Fibroblast of skin of scalp (primary cell): ENCODE data around the gene SERGEF.

ENCODE experiments used
- DNase-seq: peaks from one replicate; pipeline ENCODE4 v3.0.0-alpha.2; 2013

The SERGEF gene

DNA sequence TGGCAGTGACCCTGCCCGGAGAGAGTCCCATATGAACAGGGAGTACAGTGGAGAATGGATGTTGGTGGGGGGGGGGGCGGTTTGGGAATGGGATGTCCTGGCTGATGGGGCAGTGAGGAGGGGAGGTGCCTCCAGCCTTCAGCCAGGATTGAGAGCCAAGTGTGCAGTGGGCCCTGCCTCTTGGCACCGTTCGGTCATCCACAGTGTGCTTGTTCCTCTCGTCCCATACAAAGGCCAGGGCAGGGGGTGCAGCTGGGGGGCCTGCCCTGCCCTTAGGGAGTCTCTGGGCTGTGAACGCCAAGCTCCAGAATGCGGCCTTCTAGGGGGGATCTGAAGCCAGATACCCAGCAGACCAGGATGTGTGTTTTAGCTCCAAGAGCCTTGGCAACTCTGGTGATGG lies 244.3 kb downstream of the SERGEF start:
- no peak for DNase-seq

DNA sequence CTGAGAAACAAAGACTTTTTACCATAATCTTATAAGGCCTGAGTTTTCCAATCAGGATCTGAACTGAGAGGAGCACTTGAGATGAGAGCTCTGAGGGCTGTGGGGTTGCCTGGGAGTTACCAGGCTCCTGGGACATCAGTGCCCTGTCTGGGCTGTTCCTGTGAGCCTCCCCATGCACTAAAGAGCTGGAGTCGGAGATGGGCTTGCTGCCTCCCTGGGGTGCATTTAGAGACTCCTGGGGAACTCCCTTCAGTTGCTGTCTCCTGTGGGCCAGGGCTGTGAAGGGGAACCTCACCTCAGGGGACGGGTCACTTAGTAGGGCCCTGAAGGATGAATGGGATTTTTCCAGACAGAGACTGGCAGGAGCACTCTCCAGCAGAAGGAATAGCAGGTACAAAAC lies 244.9 kb downstream of the SERGEF start:
- DNase-seq = no peak

DNA sequence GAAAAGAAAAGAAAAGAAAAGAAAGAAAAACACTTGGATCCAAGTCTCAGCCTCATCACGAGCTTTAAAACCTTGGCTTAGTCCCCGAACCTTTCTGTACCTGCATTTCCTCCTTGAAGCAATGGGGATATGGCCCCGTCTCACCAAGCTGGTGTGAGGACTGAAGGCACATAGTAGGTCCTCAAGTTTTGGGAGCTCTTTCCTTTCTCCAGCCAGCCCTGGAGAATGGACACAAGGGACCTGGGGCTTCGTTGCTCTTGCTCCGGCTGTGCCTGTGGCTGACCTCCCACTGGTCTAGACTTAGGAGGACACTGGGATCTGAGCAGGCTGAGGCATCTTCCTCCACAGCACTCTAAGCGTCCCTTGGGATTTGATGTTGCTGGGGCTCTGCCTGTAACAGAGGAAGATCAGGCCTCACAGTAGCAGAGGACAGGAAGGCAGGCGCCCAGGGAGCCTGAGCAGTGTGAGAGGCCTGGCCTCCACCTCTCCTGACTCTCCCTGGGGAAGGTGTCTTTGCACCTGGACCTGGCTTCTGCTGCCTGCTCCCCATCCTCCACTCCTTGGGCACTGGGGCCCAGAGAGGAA lies 245.5 kb downstream of the SERGEF start:
- DNase-seq = peak; percentile 44

GRCh38 chr11:17766590-17766989 lies 246.3 kb downstream of the SERGEF start:
- DNase-seq = no peak

- DNase-seq = no peak
Measured at GRCh38 chr11:17766073-17766359, 246.8 kb downstream of the SERGEF start.

DNA sequence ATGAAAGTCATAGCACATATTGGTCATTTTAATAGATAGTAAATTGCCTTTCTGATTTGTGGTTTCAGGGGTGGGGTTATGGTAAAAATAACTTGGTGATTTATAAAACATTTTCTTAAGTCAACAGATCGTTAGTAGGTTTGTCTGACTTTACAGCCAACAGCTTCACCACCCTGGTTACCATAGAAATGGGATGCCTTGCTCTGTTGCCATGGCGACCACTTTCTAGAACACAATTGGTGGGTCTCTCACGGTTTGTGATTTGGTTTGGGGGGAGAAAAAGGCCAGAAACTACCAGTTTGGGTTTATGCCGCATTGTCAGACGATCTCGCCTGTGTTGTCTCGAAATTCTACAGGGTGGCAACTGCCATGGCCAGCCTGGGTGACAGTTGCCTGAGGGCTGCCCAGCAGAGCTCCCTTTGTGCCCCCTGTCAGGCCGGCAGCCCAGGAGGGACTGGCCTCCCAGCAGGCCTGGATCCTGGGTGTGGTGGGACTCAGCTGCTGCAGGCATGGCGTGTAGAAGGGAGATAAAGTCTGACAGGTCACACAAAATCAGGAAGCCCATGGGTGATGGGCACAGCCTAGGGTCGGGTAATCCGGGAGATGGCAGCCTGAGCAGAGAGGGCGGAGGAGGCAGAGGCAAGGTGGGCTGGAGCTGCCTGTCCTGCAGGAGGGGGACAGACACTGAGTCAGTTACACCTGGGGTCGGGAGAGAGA lies 247.3 kb downstream of the SERGEF start:
- DNase-seq = peak; percentile 8

DNA sequence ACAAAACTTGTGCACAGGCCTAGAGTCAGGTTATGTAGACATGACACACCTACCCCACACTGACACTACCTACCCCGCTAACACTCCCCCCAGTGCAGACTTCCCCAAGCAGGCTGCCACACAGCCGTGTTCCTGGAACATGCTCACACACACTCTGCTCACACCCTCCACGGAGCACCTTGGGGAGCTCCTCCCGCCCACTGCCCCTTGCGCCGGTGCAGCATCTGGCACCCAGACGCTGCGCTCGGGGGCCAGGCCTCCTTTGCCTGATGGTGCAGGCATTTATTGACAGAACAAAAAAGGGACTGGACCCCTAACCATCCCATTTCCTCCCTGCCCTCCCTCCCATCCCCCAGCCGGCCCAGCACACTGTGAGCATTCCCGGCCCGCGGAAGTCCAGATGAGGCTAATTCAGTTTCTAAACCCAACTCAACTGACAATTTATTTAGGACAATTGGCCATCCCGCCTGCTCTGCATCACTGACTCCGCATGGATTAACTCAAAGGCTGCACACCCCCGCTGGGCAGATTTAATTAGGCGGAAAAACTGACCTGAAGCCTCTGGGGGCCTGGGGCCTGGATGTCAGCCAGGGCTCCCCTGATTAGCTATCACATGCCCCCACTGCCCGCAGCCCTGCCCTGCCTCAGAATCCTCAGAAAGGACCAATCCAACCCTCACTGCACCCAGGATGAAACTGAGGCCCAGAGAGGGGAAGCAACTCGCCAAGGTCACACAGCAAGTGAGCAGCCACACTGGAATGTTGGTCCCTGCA lies 248.2 kb downstream of the SERGEF start:
- no peak for DNase-seq

- no peak for DNase-seq
Measured at GRCh38 chr11:17763703-17764102, 249.1 kb downstream of the SERGEF start.

DNA sequence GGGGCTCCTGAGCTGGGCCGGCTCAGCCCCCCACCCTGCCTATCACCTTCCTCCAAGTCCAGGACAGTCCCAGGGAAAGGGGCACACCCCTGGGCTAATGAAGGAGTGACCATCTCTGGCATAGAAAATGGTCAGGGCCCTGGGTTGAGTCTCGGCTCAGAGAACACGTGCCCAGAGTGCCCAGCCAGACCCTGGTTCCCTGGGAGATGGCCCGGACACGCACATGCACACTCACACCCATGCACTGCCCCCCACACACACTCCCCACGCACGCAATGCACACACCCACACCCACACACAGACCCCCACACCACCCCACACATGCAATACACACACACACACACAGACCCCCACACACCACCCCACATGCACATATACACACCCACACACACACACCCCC lies 249.6 kb downstream of the SERGEF start:
- no peak for DNase-seq

GRCh38 chr11:17762309-17762974 lies 250.4 kb downstream of the SERGEF start:
- DNase-seq = no peak

GRCh38 chr11:17760102-17761029 lies 252.5 kb downstream of the SERGEF start:
- peak; percentile 15 for DNase-seq

DNA sequence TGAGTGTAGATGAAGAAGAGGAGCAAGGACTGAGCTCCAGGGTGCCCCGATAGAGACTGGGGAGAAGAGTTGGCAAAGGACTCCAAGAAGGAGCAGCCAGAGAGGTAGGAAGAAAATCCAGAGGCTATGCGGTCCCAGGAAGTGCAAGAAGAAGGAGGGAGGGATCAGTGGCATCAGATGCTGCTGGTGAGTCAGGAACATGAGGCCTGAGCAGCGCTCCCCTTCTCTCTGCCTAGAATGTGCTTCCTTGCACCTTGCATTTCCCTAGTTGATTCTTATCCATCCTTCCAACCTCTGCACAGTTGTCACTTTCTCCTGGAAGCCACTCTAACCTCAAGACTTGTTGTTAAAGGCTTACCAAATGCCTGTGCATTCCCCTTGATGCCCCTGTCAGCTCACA lies 257.0 kb downstream of the SERGEF start:
- DNase-seq = no peak

- DNase-seq = no peak
Measured at GRCh38 chr11:17753641-17754040, 259.2 kb downstream of the SERGEF start.

DNA sequence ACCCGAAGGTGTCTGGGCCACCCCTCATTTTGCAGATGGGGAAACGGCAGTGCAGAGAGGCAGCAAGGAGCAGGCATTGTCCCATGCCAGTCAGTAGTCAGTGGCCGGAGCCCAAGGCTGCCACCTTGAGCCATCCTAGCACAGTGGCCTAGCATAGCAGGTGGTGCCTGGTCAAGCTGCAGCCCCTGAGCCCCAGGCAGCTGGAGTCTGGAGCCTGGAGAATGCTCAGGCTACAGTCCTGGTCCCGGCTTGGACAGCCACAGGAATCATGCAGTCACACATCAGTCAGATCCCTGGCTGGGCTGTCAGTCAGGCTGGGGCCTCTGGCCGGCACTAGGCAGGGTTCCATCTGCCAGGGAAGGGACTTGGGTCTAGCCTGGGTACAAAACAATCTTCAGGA lies 259.7 kb downstream of the SERGEF start:
- DNase-seq = no peak

- DNase-seq = no peak
Measured at GRCh38 chr11:17752144-17752543, 260.7 kb downstream of the SERGEF start.

- DNase-seq = no peak
Measured at GRCh38 chr11:17751558-17751957, 261.3 kb downstream of the SERGEF start.

- DNase-seq = no peak
Measured at GRCh38 chr11:17750801-17751165, 262.1 kb downstream of the SERGEF start.

GRCh38 chr11:17750013-17750800 lies 262.6 kb downstream of the SERGEF start:
- DNase-seq = no peak

- DNase-seq = no peak
Measured at GRCh38 chr11:17748761-17749721, 263.8 kb downstream of the SERGEF start.

DNA sequence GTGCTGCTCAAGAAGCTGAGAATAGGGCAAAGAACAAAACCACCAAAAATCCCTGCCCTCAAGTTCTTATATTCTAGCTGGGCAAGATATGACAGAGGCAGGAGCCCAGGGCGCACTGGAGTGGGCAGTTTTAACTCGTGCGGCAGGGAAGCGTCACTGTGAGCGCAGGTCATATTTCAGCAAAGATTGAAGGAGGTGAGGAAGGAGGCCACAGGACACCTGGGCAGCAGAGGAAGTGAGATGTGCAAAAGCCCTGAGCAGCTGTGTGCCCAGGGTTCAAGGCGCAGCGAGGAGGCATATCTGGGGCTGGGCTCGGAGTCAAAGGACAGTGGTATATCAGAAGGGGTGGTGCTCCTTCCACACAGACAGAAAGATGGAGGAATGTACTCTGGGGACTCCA lies 264.8 kb downstream of the SERGEF start:
- no peak for DNase-seq
